Bronchial epithelial cell (primary cell): ENCODE measurements around the gene IGSF8. TPM values are rescaled to one million over a fixed set of nuclear protein-coding genes. Genes with fewer than 3 reads are reported as not detected.

Experiments used
- DNase-seq: peaks from one replicate; pipeline ENCODE4 v3.0.0-alpha.2; 2010; ENCODE audit warnings: low read depth
- FAIRE-seq: peaks from 2 replicates; lab custom pipeline; 2011; peaks lifted over from hg19 to GRCh38; lab: Jason Lieb, UNC
- H3K27me3 ChIP-seq: 2 replicates; pipeline ENCODE4 v1.5.1; 2011; ENCODE audit warnings: low read length; ENCODE audit not compliant: control insufficient read depth, insufficient read depth
- H3K36me3 ChIP-seq: 2 replicates; pipeline ENCODE4 v1.5.1; 2011; ENCODE audit warnings: low read length; ENCODE audit not compliant: control insufficient read depth, insufficient read depth
- H3K4me3 ChIP-seq: 2 replicates; pipeline ENCODE4 v1.5.1; 2011; ENCODE audit warnings: mild to moderate bottlenecking, low read depth, low read length, control low read depth
- total RNA-seq: library from RNA; depleted of rRNA; stranded (reverse); fragments of >200 nt; gene quantifications from 2 replicates; pipeline ENCODE4 v1.2.1, GENCODE V29; 2014
- TF ChIP-seq, protein P1 (sequence below): IDR thresholded peaks from 2 replicates; pipeline ENCODE4 v1.5.1; 2011; ENCODE audit warnings: mild to moderate bottlenecking, moderate library complexity, low read length, control low read depth, inconsistent platforms; ENCODE audit not compliant: insufficient read depth, severe bottlenecking

The IGSF8 gene
- total RNA-seq, 1 donor from 2014 or later, result 42.6 TPM

DNA sequence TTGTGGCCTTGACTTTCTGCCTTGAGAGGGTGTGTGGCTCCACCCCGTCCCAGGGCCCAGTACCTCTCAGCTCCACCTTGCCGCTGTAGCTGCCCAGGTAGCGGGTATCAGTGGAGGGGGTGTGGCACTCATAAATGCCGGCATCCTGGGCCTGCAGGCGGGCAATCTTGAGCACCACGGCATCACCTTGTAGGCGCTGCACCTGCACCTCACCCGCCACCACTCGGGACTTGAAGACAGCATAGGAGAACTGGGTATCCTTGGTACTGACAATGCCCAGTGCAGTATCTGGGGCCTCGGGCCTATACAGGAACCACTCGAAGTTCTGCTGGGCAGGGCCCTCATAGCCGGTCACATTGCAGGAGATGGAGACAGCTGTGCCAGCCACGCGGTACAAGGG, 3.6 kb downstream of the IGSF8 start:
- no peak for FAIRE-seq

DNA sequence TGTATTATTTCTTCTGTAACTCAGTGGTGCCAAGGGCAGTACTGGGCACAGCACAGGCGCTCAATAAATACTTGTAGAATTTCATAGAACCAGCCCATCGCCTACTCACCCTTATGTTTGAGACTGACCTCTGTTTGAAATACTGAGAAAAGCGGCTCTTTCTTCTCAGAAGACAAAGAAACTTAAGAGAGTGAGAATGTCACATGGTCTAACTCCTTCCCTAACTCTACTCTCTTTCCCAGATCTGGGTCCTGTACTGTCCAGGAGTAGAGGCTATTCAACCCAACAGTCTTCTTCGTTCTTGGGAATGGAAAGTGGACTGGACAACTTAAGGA, 4.2 kb downstream of the IGSF8 start:
- DNase-seq, result no peak
- no peak for FAIRE-seq
- H3K36me3 ChIP-seq, result peaks cover 14% of the 10 kb centered on the region

More for the DNA sequence above, 3.6 kb downstream of the IGSF8 start:
- no peak for DNase-seq
- H3K27me3 ChIP-seq, result no peaks in the 10 kb centered on the region
- TF ChIP-seq, protein P1, sequence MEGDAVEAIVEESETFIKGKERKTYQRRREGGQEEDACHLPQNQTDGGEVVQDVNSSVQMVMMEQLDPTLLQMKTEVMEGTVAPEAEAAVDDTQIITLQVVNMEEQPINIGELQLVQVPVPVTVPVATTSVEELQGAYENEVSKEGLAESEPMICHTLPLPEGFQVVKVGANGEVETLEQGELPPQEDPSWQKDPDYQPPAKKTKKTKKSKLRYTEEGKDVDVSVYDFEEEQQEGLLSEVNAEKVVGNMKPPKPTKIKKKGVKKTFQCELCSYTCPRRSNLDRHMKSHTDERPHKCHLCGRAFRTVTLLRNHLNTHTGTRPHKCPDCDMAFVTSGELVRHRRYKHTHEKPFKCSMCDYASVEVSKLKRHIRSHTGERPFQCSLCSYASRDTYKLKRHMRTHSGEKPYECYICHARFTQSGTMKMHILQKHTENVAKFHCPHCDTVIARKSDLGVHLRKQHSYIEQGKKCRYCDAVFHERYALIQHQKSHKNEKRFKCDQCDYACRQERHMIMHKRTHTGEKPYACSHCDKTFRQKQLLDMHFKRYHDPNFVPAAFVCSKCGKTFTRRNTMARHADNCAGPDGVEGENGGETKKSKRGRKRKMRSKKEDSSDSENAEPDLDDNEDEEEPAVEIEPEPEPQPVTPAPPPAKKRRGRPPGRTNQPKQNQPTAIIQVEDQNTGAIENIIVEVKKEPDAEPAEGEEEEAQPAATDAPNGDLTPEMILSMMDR, result no peak
- H3K36me3 ChIP-seq, result peaks cover 14% of the 10 kb centered on the region
- no peak overlapping the region for H3K4me3 ChIP-seq

DNA sequence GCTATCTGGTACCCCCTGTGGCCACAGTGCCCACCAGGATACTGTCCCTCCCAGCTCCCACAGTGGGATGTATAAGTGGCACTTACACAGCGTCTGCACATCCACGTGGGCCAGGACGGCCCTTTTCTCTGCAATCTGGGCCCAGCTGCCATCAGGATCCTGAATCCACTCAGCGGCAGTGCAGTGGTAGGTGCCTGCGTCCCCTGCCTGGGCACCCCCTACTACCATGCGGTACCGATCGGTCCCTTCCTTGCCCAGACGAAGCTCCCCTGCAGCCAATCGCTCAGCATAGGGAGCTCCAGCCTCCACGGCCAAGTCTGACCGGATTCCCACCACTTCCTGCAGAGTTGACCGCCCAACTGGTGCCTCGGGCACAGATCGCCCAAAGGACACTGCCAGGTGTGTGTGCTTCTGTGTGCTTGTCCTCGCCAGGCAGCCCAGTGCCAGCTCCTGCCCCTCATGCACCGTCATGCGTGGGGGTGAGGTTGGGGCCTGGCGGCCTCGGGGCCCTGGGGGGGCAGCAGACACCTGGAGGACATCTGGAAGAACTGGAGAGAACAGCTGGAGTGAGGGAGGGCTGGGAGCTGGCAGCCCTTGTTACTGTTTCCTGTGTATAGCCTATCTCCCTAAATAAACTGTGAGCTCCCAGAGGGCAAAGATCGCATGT, 4.7 kb downstream of the IGSF8 start:
- no peak overlapping the region for H3K4me3 ChIP-seq
- DNase-seq, result no peak
- no peaks in the 10 kb centered on the region for H3K27me3 ChIP-seq
- peaks cover 14% of the 10 kb centered on the region for H3K36me3 ChIP-seq
- TF ChIP-seq, protein P1, result no peak
- no peak for FAIRE-seq

More for the DNA sequence above, 4.2 kb downstream of the IGSF8 start:
- Histone ChIP-seq H3K4me3 (no peak overlapping the region), H3K27me3 (no peaks in the 10 kb centered on the region)
- TF ChIP-seq, protein P1, result no peak

DNA sequence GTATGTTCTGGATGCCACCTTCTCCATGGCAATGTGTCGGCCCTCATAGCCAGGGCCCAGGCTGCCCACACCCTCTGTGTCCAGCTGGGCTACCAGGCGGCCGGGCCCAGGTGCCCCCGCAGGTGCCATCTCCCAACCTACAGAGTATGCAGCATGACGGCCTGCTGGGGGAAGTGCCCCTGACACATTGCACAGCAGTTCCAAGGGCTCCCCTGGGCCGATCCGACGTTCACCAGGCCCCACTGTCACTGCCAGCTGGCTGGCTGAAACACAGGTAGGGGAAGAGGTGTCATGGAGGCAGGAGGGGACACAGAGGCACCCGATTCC, 5.4 kb downstream of the IGSF8 start:
- Histone ChIP-seq H3K27me3 (no peaks in the 10 kb centered on the region), H3K4me3 (no peak overlapping the region), H3K36me3 (peaks cover 15% of the 10 kb centered on the region)
- TF ChIP-seq, protein P1, result no peak
- DNase-seq, result no peak
- FAIRE-seq, result no peak

DNA sequence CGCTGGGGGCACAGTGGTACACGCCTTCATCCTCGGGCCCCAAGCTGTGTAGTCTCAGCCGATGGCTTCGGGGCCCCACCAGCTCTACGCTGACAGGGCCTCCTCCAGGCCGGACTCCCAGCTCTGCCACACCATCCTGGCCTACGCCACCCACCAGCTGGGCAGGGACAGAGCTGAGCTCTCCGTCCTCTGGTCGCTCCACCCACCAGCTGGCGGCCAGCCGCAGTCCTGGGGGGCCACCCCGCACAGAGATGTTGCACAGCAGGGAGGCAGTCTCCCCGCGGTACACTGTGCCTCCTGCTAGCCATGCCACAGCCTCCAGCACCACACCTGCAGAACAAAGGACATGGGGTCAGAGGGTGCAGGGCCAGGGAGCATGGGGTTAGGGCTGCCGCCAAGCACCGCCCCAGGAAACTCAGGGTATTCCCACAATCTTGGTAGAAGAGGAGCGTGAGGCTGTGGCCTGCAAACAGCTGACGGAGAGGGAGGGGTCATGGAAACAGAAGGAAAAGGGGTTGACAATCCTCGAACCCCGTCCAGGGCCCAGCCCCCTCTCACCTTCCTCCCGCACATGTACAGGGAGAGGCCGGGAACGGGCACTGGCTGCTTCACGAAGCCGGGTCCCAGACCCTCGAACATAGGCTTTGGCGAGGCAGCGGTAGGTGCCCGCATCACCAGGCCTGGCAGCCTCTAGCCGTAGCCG, 5.9 kb downstream of the IGSF8 start:
- TF ChIP-seq, protein P1, result no peak
- H3K27me3 ChIP-seq, result no peaks in the 10 kb centered on the region
- FAIRE-seq (no peak), DNase-seq (no peak)
- H3K4me3 ChIP-seq, result no peak overlapping the region
- H3K36me3 ChIP-seq, result peaks cover 15% of the 10 kb centered on the region
